ENCODE data around the gene P4HA3.

GRCh38 chr11:74248469-74248868 lies 63.0 kb downstream of the P4HA3 start:
- TF ChIP-seq CTCF (IDR thresholded peaks at IDR 0.05; ENCODE audit: low read depth, low read length, poor library complexity, severe bottlenecking) (no peak), EZH2phosphoT487 (IDR thresholded peaks at IDR 0.05; ENCODE audit: borderline replicate concordance, low read length) (no peak)

Measured in DOHH2 (cell line).